BJ (cell line): ENCODE results near the gene MYDGF. TPM values are rescaled to one million over a fixed set of nuclear protein-coding genes. Genes with fewer than 3 reads are reported as not detected.
"Not testable (repeated sequence)": the region's sequence is repeated elsewhere in the genome, so short reads cannot be mapped to it uniquely, and the experiment has no call there.

Source experiments
- CTCF ChIA-PET: fragments of 350-600 bp; formaldehyde crosslinking; extraction: SDS; loops from one replicate; lab custom pipeline; 2021; ENCODE audit warnings: antibody characterized with exemption, inconsistent platforms; lab: Yijun Ruan, JAX
- POLR2A ChIA-PET: fragments of 300-600 bp; sonication (Branson Sonifier 250); formaldehyde crosslinking; extraction: SDS; loops from one replicate; lab custom pipeline; 2021; ENCODE audit warnings: antibody characterized with exemption; lab: Charles Lee
- DNase-seq: peaks from one replicate; pipeline ENCODE4 v3.0.0-alpha.2; 2011; ENCODE audit warnings: low read depth
- H3K27me3 ChIP-seq: 2 replicates; pipeline ENCODE4 v1.6.0; 2011; ENCODE audit warnings: low read length; ENCODE audit not compliant: control insufficient read depth, insufficient read depth
- H3K36me3 ChIP-seq: 2 replicates; pipeline ENCODE4 v1.5.1; 2011; ENCODE audit warnings: low read length; ENCODE audit not compliant: control insufficient read depth, insufficient read depth
- H3K4me3 ChIP-seq: 2 replicates; pipeline ENCODE4 v1.5.1; 2011; ENCODE audit warnings: low read depth, mild to moderate bottlenecking, control low read depth, low read length
- polyA plus RNA-seq: library from polyadenylated mRNA; depleted of rRNA; stranded (reverse); fragments of >200 nt; gene quantifications from 2 replicates; pipeline ENCODE4 v1.2.3, GENCODE V29; 2011
- TF ChIP-seq, protein P1 (sequence below): IDR thresholded peaks from 2 replicates; pipeline ENCODE4 v1.5.1; 2011; ENCODE audit warnings: low read depth, mild to moderate bottlenecking, control low read depth, inconsistent platforms, low read length, moderate library complexity; ENCODE audit not compliant: insufficient read depth

The MYDGF gene
- polyA plus RNA-seq, 1 experiment, result 222 TPM

DNA sequence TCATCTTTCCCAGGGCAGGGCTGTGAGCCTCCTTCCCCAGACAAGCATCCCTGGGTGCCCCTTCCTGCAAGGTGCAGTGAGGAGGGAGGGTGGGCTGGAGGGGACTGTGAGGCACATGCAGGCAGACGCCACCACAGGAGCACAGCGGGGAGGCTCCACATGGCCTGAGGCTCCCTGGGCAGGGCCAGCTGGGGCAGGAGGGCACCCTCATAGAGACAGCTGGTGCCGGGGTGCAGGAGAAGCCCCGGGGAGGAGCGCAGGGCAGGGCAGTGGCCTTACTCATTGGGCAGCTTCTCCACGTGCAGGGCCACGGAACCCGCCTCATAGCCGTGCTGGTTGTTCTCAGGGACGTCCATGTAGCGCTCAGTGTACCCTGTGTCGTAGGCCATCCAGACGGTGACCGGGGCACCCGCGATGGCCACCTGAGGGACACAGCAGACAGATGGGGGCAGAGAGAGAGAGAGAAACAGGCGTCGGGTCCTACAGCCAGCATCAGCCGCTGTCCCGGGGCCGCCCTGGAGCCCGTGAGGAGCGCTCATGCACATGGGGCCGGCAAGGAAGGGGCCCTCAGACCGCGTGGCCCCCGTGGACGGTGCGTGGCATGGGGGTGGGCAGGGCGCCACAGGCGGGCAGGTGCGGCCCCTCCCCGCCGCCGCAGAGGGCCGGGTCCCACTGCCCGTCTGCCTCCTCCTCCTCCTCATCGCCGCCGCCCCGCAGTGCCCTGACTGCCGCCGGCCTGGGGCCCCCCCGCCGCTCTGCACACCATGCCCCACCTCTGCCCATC lies 12.5 kb upstream of the MYDGF start:
- POLR2A ChIA-PET, result no interaction called here
- H3K4me3 ChIP-seq, result no peak overlapping the region
- CTCF ChIA-PET, result interaction anchor here (0.6 kb wide), 1 partner anchor 234 kb away, joined by 3 read pairs; no protein-coding TSS in a partner anchor
- peaks cover 27% of the 10 kb centered on the region for H3K36me3 ChIP-seq
- TF ChIP-seq, protein P1, sequence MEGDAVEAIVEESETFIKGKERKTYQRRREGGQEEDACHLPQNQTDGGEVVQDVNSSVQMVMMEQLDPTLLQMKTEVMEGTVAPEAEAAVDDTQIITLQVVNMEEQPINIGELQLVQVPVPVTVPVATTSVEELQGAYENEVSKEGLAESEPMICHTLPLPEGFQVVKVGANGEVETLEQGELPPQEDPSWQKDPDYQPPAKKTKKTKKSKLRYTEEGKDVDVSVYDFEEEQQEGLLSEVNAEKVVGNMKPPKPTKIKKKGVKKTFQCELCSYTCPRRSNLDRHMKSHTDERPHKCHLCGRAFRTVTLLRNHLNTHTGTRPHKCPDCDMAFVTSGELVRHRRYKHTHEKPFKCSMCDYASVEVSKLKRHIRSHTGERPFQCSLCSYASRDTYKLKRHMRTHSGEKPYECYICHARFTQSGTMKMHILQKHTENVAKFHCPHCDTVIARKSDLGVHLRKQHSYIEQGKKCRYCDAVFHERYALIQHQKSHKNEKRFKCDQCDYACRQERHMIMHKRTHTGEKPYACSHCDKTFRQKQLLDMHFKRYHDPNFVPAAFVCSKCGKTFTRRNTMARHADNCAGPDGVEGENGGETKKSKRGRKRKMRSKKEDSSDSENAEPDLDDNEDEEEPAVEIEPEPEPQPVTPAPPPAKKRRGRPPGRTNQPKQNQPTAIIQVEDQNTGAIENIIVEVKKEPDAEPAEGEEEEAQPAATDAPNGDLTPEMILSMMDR, result no peak
- DNase-seq, result no peak
- H3K27me3 ChIP-seq, result no peaks in the 10 kb centered on the region

DNA sequence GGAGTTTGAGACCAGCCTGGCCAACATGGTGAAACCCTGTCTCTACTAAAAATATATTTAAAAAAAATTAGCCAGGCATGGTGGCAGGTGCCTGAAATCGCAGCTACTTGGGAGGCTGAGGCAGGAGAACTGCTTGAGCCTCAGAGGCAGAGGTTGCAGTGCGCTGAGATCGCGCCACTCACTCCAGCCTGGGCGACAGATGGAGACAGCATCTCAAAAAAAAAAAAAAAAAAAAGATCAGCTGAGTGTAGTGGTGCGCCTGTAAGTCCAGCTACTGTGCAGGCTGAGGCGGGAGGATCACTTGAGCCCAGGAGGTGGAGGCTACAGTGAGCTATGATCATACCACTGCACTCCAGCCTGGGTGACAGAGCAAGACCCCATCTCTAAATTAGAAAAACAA lies 9.9 kb upstream of the MYDGF start:
- CTCF ChIA-PET, POLR2A ChIA-PET, H3K27me3 ChIP-seq, DNase-seq, H3K4me3 ChIP-seq: not testable (repeated sequence)
- H3K36me3 ChIP-seq, result peaks cover 30% of the 10 kb centered on the region

DNA sequence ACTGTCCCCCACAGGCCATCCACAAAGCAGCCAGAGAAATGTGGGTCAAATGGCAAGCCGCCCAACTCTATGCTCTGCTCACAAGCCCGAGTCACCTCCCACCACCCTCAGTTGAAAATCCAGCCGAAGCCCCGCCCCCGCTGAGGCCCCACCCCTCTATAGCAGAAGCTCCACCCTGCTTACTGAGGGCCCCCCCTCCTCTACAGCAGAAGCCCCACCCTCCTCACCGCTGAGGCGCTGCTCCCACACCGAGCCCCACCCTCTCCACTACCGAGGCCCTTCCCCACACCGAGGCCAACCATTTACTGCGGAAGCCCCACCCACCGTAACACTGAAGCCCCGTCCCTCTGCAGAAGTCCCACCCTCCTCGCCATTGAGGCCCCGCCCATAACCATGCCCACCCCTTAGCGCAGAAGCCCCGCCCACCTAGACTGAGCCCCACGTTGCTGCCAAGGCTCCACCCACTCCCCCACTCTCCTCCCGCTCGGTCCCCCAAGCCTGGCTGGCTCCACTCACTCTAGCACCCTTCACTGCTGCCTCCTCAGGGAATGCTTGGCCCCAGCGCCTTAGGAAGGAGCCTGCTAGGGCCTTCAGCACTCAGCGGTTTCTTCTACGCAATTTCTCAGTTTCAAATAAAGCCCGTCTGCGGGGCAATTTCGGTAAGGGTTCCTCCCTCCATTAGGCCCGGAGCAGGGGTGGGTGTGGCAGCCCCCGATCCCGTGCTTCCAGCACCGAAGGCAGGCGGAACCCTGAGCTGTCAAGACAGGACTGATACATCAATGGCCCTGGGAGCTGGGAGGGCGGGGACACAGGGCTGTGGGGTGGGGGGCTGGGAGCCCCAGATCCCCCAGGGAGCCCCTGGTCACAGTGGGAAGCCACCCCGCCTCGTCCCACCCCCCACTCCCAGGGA lies 9.0 kb upstream of the MYDGF start:
- H3K36me3 ChIP-seq, result peaks cover 29% of the 10 kb centered on the region
- ChIA-PET POLR2A (no interaction called here), CTCF (no interaction called here)
- H3K4me3 ChIP-seq, result no peak overlapping the region
- TF ChIP-seq, protein P1, result no peak
- no peak for DNase-seq
- no peaks in the 10 kb centered on the region for H3K27me3 ChIP-seq

DNA sequence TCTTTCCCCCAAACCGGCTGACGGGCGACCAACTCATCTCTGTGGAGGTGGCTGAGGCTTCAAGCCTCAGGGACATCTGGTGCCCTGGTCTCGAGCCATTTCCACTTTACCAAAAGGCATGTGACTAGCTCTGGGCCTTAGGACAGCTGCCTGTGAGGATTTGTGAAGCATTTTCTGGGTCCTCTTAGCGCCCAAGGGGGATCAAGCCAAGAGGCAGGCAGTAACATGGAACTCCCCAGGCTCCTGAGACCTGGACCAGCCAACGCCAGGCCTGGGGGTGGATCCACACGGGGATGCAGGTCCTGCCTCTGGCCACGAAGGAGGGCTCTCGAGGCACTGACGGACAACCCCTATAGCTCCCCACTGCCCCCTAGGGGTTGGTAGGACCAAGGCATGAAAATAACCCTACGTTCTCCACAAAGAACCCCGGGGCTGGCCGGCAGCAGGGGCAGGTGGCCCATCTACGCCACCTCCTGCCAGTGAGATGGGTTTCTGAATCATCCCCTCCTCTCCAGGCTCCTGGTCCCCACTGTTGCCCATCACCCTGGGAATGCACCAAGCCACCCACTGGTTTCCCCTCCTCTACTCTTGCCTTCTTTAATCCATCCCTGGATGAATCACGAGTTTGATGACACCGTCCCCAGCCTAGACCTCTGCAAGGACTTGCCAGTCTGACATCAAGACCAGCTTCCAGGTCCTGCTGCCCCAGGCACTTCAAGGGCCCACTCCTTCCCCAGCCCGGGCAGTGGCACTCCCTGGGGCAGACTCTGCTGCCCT lies 7.0 kb upstream of the MYDGF start:
- DNase-seq, result no peak
- peaks cover 20% of the 10 kb centered on the region for H3K36me3 ChIP-seq
- POLR2A ChIA-PET, result no interaction called here
- H3K4me3 ChIP-seq, result no peak overlapping the region
- TF ChIP-seq, protein P1, result peak; percentile 54
- CTCF ChIA-PET, result interaction anchor here (0.9 to 1.6 kb wide), 2 partner anchors 12 to 20 kb away, joined by 3 read pairs; no protein-coding TSS in a partner anchor
- no peaks in the 10 kb centered on the region for H3K27me3 ChIP-seq

DNA sequence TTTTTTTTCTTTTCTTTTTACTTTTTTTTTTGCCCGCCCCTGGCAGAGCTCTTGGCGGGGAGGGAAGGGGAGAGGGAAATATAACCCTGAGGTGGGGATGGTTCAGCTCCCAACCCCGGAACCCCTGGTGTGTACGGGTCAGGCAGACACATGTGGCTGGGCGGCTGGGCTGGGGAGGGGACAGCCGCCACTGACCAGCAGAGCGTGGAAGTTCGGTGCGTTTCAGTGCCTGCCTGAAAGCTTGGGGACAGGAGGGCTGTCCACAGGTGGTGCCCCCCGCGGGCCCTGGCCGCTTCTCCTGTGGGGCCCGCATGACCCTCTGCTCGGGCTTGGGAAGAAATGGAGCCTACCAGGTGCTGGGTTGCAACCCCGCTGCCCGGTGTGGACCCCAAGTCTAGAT lies 5.2 kb upstream of the MYDGF start:
- DNase-seq, result no peak
- Histone ChIP-seq H3K36me3 (peaks cover 16% of the 10 kb centered on the region), H3K27me3 (no peaks in the 10 kb centered on the region), H3K4me3 (no peak overlapping the region)
- ChIA-PET CTCF (no interaction called here), POLR2A (no interaction called here)
- TF ChIP-seq, protein P1, result no peak
